Type B pancreatic cell (in vitro differentiated cells): ENCODE data around the gene IFIT3. TPM values are rescaled to one million over a fixed set of nuclear protein-coding genes. Genes with fewer than 3 reads are reported as not detected.

Experiments
- DNase-seq: peaks from one replicate; pipeline ENCODE4 v3.0.0; 2021; ENCODE audit warnings: mixed read lengths; ENCODE audit not compliant: unreplicated experiment; ENCODE audit errors: extremely low spot score
- H3K27ac Mint-ChIP-seq: 2 replicates; pipeline ENCODE4 v1.8.0; 2021; ENCODE audit warnings: mild to moderate bottlenecking, mixed read lengths
- H3K27me3 Mint-ChIP-seq: 2 replicates; pipeline ENCODE4 v1.8.0; 2021; ENCODE audit warnings: mixed read lengths
- H3K36me3 Mint-ChIP-seq: 2 replicates; pipeline ENCODE4 v1.8.0; 2021; ENCODE audit warnings: mixed read lengths
- H3K4me1 Mint-ChIP-seq: one replicate; pipeline ENCODE4 v1.8.0; 2021; ENCODE audit warnings: mixed read lengths; ENCODE audit not compliant: unreplicated experiment
- H3K4me3 Mint-ChIP-seq: 2 replicates; pipeline ENCODE4 v1.8.0; 2021; ENCODE audit warnings: mild to moderate bottlenecking, mixed read lengths
- H3K9me3 Mint-ChIP-seq: 2 replicates; pipeline ENCODE4 v1.8.0; 2021; ENCODE audit warnings: mixed read lengths
- total RNA-seq: library from RNA; stranded (reverse); gene quantifications from 2 replicates; pipeline ENCODE4 v1.2.1, GENCODE V29; 2021; ENCODE audit warnings: low replicate concordance
- TF ChIP-seq, protein P1 (sequence below): fragments of 200-600 bp; sonication (generic); conservative IDR thresholded peaks from 2 replicates; pipeline ENCODE4 v1.5.0; 2021; ENCODE audit warnings: antibody characterized with exemption, mild to moderate bottlenecking

The IFIT3 gene
- total RNA-seq, 1 donor from 2014 or later: 4.9 TPM

DNA sequence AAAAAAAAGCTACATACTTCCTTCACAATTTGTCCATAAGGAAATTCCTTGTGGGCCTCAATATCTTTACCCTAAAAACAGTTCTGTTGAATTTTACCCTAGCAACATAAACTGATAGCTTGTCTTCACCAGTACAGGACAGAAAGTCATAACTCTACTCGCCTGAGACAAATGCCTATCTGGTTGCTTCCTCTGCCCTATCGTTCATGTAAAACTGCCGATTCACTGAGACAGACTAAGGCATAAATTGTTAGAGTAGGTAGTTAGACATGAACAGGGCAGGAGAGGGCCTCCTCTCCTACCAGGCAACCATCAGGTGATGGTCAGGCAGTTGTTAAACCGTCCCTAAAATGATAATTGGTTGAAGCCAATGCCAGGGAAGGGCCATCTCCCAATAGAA lies 25.0 kb downstream of the IFIT3 start:
- TF ChIP-seq, protein P1, sequence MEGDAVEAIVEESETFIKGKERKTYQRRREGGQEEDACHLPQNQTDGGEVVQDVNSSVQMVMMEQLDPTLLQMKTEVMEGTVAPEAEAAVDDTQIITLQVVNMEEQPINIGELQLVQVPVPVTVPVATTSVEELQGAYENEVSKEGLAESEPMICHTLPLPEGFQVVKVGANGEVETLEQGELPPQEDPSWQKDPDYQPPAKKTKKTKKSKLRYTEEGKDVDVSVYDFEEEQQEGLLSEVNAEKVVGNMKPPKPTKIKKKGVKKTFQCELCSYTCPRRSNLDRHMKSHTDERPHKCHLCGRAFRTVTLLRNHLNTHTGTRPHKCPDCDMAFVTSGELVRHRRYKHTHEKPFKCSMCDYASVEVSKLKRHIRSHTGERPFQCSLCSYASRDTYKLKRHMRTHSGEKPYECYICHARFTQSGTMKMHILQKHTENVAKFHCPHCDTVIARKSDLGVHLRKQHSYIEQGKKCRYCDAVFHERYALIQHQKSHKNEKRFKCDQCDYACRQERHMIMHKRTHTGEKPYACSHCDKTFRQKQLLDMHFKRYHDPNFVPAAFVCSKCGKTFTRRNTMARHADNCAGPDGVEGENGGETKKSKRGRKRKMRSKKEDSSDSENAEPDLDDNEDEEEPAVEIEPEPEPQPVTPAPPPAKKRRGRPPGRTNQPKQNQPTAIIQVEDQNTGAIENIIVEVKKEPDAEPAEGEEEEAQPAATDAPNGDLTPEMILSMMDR: no peak
- H3K4me3 Mint-ChIP-seq: peak overlapping the region; percentile 81
- H3K27me3 Mint-ChIP-seq: no peaks in the 10 kb centered on the region
- H3K4me1 Mint-ChIP-seq: peaks cover 45% of the 10 kb centered on the region
- H3K36me3 Mint-ChIP-seq: peaks cover 5% of the 10 kb centered on the region
- H3K9me3 Mint-ChIP-seq: peaks cover 5% of the 10 kb centered on the region
- peak overlapping the region; percentile 98 for H3K27ac Mint-ChIP-seq
- DNase-seq: no peak

DNA sequence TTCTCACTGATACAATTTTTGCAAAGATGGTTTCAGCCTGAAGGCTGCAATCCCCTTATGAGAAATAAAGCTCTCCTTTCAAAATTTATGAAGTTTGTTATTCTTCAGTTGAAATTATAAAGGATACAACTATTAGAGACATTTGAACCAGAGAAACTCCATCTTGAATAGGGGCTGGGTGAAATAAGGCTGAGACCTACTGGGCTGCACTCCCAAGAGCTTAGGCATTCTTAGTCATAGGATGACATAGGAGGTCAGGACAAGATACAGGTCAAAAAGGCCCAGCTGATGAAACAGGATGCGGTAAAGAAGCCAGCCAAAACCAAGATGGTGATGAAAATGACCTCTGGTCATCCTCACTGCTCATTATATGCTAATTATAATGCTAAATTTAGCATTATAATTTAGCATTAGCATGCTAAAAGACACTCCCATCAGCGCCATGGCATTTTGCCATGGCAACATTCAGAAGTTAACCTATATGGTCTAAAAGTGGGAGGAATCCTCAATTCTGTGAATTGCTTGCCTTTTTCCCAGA lies 27.7 kb downstream of the IFIT3 start:
- DNase-seq: no peak
- TF ChIP-seq, protein P1: no peak
- H3K9me3 Mint-ChIP-seq: peaks cover 11% of the 10 kb centered on the region
- peaks cover 32% of the 10 kb centered on the region for H3K4me1 Mint-ChIP-seq
- no peak overlapping the region for H3K4me3 Mint-ChIP-seq
- H3K27me3 Mint-ChIP-seq: no peaks in the 10 kb centered on the region
- peaks cover 5% of the 10 kb centered on the region for H3K36me3 Mint-ChIP-seq
- H3K27ac Mint-ChIP-seq: no peak overlapping the region

DNA sequence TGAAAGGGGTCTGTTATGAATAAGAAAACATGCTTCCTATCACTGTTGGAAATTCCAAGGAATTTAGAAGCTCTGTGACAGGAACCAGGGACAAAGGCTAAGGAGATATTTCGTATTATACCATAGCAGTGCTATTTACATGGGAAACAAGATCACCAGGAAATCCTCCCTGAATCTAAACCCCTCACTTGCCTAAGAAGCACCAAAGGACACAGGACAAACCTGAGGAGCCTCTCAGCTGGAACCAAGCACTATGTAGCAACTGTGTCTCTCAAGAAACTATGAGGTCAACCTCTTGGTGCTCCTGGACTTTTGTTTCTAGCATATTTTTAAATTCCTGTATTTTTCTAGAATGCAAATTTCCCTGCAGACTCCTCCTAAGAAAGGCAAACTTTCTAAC lies 29.3 kb downstream of the IFIT3 start:
- Mint-ChIP-seq H3K4me3 (no peak overlapping the region), H3K9me3 (peaks cover 11% of the 10 kb centered on the region), H3K27ac (no peak overlapping the region), H3K36me3 (peaks cover 5% of the 10 kb centered on the region), H3K4me1 (peaks cover 21% of the 10 kb centered on the region), H3K27me3 (no peaks in the 10 kb centered on the region)
- no peak for DNase-seq
- TF ChIP-seq, protein P1: no peak

DNA sequence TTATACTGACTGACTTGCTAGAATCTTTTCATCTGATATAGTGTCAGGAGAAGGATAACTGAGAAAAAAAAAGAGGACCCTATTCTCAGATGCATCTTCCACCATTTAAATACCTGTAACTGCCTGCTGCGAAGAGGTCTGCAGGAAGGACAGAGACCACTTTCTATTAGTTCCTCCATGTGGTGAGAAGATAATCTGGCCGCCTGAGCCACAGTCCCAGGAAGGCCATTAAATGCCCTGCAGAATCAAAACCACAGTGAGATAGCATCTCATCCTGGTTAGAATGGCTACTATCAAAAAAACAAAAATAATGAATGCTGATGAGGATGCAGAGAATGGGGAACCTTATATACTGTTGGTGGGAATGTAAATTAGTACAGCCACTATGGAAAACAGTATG lies 30.2 kb downstream of the IFIT3 start:
- H3K4me1 Mint-ChIP-seq: peaks cover 13% of the 10 kb centered on the region
- TF ChIP-seq, protein P1: no peak

DNA sequence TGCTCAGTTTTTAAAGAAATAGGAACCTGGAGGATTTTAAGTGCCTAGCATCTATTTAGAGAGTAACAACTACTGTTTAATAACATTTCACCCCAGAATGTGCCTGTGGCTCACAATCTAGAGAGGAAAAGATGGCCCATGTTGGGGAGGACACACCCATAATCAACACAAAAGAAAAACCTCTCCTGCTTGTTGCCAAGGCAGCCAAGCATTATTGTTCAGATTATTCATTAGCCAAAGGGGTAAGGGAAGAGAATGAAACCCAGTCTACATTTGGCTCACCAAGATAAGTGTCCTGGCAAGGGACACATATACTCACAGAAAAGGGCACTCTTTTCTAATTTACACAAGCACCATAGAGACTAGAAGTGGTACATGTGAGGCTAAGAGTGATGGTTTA lies 32.4 kb downstream of the IFIT3 start:
- TF ChIP-seq, protein P1: no peak
- no peak overlapping the region for H3K4me3 Mint-ChIP-seq
- peaks cover 6% of the 10 kb centered on the region for H3K9me3 Mint-ChIP-seq
- no peak overlapping the region for H3K27ac Mint-ChIP-seq
- no peaks in the 10 kb centered on the region for H3K36me3 Mint-ChIP-seq
- no peaks in the 10 kb centered on the region for H3K27me3 Mint-ChIP-seq
- peaks cover 13% of the 10 kb centered on the region for H3K4me1 Mint-ChIP-seq
- DNase-seq: no peak

More for the DNA sequence above, 30.2 kb downstream of the IFIT3 start:
- no peak overlapping the region for H3K27ac Mint-ChIP-seq
- DNase-seq: no peak
- H3K9me3 Mint-ChIP-seq: peaks cover 11% of the 10 kb centered on the region
- no peak overlapping the region for H3K4me3 Mint-ChIP-seq
- H3K27me3 Mint-ChIP-seq: no peaks in the 10 kb centered on the region
- peaks cover 5% of the 10 kb centered on the region for H3K36me3 Mint-ChIP-seq

DNA sequence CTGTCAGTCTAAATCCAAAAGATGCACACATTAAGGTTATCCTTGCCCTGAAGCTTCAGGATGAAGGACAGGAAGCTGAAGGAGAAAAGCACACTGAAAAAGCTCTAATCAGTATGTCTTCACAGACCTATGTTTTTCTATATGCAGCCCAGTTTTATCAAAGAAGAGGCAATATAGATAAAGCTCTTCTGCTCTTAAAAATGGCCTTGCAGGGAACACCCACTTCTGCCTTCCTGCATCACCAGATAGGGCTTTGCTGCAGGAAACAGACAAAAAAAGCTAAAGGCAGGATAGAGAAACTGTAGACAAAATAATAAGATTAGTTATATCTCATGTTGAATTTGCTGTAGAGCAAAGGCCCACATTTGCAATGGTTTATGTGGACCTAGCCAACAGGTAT lies 35.1 kb downstream of the IFIT3 start:
- H3K36me3 Mint-ChIP-seq: no peaks in the 10 kb centered on the region
- H3K9me3 Mint-ChIP-seq: peaks cover 6% of the 10 kb centered on the region
- DNase-seq: no peak
- H3K27me3 Mint-ChIP-seq: no peaks in the 10 kb centered on the region
- no peak overlapping the region for H3K4me3 Mint-ChIP-seq
- peaks cover 14% of the 10 kb centered on the region for H3K4me1 Mint-ChIP-seq
- no peak overlapping the region for H3K27ac Mint-ChIP-seq
- TF ChIP-seq, protein P1: no peak
